B cell (primary cell): ENCODE measurements around the gene SPDYE1. TPM values are rescaled to one million over a fixed set of nuclear protein-coding genes. Genes with fewer than 3 reads are reported as not detected.
A peak's percentile ranks its signal among the peaks of the same experiment; 100 is the strongest.

ENCODE experiments used
- ATAC-seq: fragments of 200-7000 bp; cut with Tn5 transposase; one replicate; pipeline ENCODE4 v1.10.0; 2021; ENCODE audit warnings: low read depth, mild to moderate bottlenecking, moderate number of reproducible peaks, moderate library complexity
- CTCF ChIA-PET: fragments of 350-600 bp; sonication (Branson Sonifier 250); formaldehyde crosslinking; loops from one replicate; lab custom pipeline; 2021; ENCODE audit warnings: antibody characterized with exemption, inconsistent platforms; lab: Charles Lee
- POLR2A ChIA-PET: fragments of 350-600 bp; sonication (Branson Sonifier 250); formaldehyde crosslinking; loops from one replicate; lab custom pipeline; 2021; ENCODE audit warnings: antibody characterized with exemption; lab: Charles Lee
- DNase-seq: peaks from one replicate; pipeline ENCODE4 v3.0.0; 2013
- H2AFZ ChIP-seq: 2 replicates; pipeline ENCODE4 v1.6.1; 2012; ENCODE audit warnings: mild to moderate bottlenecking, low read depth, low read length; ENCODE audit not compliant: insufficient read depth, poor library complexity, severe bottlenecking
- H3K27ac ChIP-seq, 2 donors: 1 replicate in 1 of 2; 2 replicates in 1 of 2; pipeline ENCODE4 v1.5.1; 2012 to 2013; ENCODE audit warnings: low read length in 2 of 2, mild to moderate bottlenecking in 2 of 2, moderate library complexity in 1 of 2
- H3K27me3 ChIP-seq, 4 experiments: fragments of 200-600 bp in 1 of 4; sonication (generic) in 1 of 4; replicated peaks in 1 of 4; 1 replicate in 2 of 4; 2 replicates in 2 of 4; pipeline versions ENCODE4 v1.6.1 to v1.7.0; 2013 to 2016; ENCODE audit warnings: low read length in 3 of 4, mild to moderate bottlenecking in 2 of 4, mixed read lengths in 1 of 4, moderate library complexity in 1 of 4; ENCODE audit not compliant: insufficient read depth in 4 of 4, control insufficient read depth in 3 of 4; ENCODE audit errors: control extremely low read depth in 1 of 4
- H3K36me3 ChIP-seq, 2 experiments: replicated peaks in 1 of 2; 1 replicate in 1 of 2; 2 replicates in 1 of 2; pipeline versions ENCODE4 v1.6.1 to v1.7.1; 2013; ENCODE audit warnings: low read length in 1 of 2; ENCODE audit not compliant: insufficient read depth in 2 of 2, control insufficient read depth in 1 of 2; ENCODE audit errors: control extremely low read depth in 1 of 2, extremely low read depth in 1 of 2
- H3K4me1 ChIP-seq, 2 donors: fragments of 200-600 bp in 1 of 2; sonication (generic) in 1 of 2; 1 replicate in 1 of 2; 2 replicates in 1 of 2; pipeline versions ENCODE4 v1.5.1 to v1.6.1; 2013 to 2017; ENCODE audit warnings: low read length in 2 of 2; ENCODE audit not compliant: control insufficient read depth in 2 of 2, insufficient read depth in 2 of 2
- H3K4me2 ChIP-seq: replicated peaks from 2 replicates; pipeline ENCODE3; 2012; ENCODE audit warnings: mild to moderate bottlenecking, low read depth, low read length; ENCODE audit not compliant: poor library complexity, severe bottlenecking
- H3K4me3 ChIP-seq, 5 experiments: fragments of 200-600 bp in 1 of 5; sonication (generic) in 1 of 5; 1 replicate in 3 of 5; 2 replicates in 2 of 5; pipeline versions ENCODE4 v1.5.1 to v1.7.0; 2011 to 2016; ENCODE audit warnings: low read length in 4 of 5, mild to moderate bottlenecking in 4 of 5, low read depth in 2 of 5, control low read depth in 1 of 5, moderate library complexity in 1 of 5; ENCODE audit not compliant: insufficient read depth in 1 of 5; ENCODE audit errors: control extremely low read depth in 1 of 5, extremely low read depth in 1 of 5
- H3K79me2 ChIP-seq: fragments of 200-600 bp; sonication (generic); one replicate; pipeline ENCODE4 v1.6.0; 2016; ENCODE audit warnings: low read length; ENCODE audit not compliant: control insufficient read depth, insufficient read depth
- H3K9ac ChIP-seq: fragments of 200-600 bp; sonication (generic); 2 replicates; pipeline ENCODE4 v1.6.1; 2017; ENCODE audit warnings: mild to moderate bottlenecking, low read length, moderate library complexity
- H3K9me3 ChIP-seq, 3 donors: one replicate each; pipeline versions ENCODE4 v1.6.1 to v1.7.1; 2013; ENCODE audit warnings: low read length in 2 of 3; ENCODE audit not compliant: control insufficient read depth in 2 of 3, insufficient read depth in 1 of 3; ENCODE audit errors: control extremely low read depth in 1 of 3
- H4K20me1 ChIP-seq: 2 replicates; pipeline ENCODE4 v1.6.0; 2012; ENCODE audit warnings: mild to moderate bottlenecking, low read length; ENCODE audit not compliant: insufficient read depth, control insufficient read depth, poor library complexity, severe bottlenecking
- H3K27ac Mint-ChIP-seq: one replicate; pipeline ENCODE4 v1.8.0; 2021; ENCODE audit warnings: mixed read lengths
- H3K27me3 Mint-ChIP-seq: one replicate; pipeline ENCODE4 v1.8.0; 2021; ENCODE audit warnings: mixed read lengths
- H3K4me1 Mint-ChIP-seq: one replicate; pipeline ENCODE4 v1.8.0; 2021; ENCODE audit warnings: mixed read lengths
- H3K4me3 Mint-ChIP-seq: one replicate; pipeline ENCODE4 v1.8.0; 2021; ENCODE audit warnings: mixed read lengths
- H3K9me3 Mint-ChIP-seq: one replicate; pipeline ENCODE4 v1.8.0; 2022; ENCODE audit warnings: mixed read lengths; ENCODE audit not compliant: insufficient read depth
- CTCF ChIP-seq: fragments of 200-600 bp; IDR thresholded peaks from one replicate; pipeline ENCODE4 v1.8.0; 2022; ENCODE audit warnings: antibody characterized with exemption, mild to moderate bottlenecking
- EZH2 ChIP-seq: IDR thresholded peaks from 2 replicates; pipeline ENCODE4 v1.6.1; 2012; ENCODE audit warnings: borderline replicate concordance, low read depth, mild to moderate bottlenecking, moderate library complexity, low read length; ENCODE audit not compliant: insufficient read depth, poor library complexity, severe bottlenecking
- WGBS: methylation state at CpG from one replicate; pipeline ENCODE4 v1.1.5; 2013; ENCODE audit warnings: missing lambda C conversion rate; ENCODE audit not compliant: insufficient coverage; 5-methylcytosine and 5-hydroxymethylcytosine counted together
- intact Hi-C: fragments of 100-400 bp; cut with micrococcal nuclease; formaldehyde crosslinking; loops from one replicate; pipeline ENCODE4 v1.10.0; 2022
- polyA plus RNA-seq: library from polyadenylated mRNA; depleted of rRNA; stranded (reverse); fragments of >200 nt; gene quantifications from 2 replicates; pipeline ENCODE4 v1.2.3, GENCODE V29; 2012
- total RNA-seq, 2 donors: library from RNA; stranded (reverse); fragments of 120-200 nt in 1 of 2; gene quantifications; 1 replicate in 1 of 2; 2 replicates in 1 of 2; pipeline versions ENCODE4 v1.2.3 to v1.2.4, GENCODE V29; 2013 to 2022

SPDYE1 gene
- total and polyA plus RNA-seq, 2 donors (not counting 1 experiment from before 2014, with no cell fraction given) = 0.10 TPM; not detected in 1

- no peak overlapping the region for H3K9ac ChIP-seq
- ATAC-seq (no peak), DNase-seq (no peak)
- peak overlapping the region in 1 of 2 donors; percentile 38 for H3K27ac ChIP-seq
- intact Hi-C loops = no loop called here
- peaks cover 75 to 83% of the 10 kb centered on the region in 2 donors for H3K4me1 ChIP-seq
- ChIA-PET POLR2A (interaction anchor here (0.7 kb wide), 1 partner anchor 14 kb away, joined by 6 read pairs; no protein-coding TSS in a partner anchor), CTCF (interaction anchor here (0.7 to 1.9 kb wide), 3 partner anchors 12 to 33 kb away, joined by 3 to 5 read pairs (median 3); no protein-coding TSS in a partner anchor)
- H3K9me3 Mint-ChIP-seq = no peaks in the 10 kb centered on the region
- peaks cover 79% of the 10 kb centered on the region for H3K4me1 Mint-ChIP-seq
- H2AFZ ChIP-seq = no peak overlapping the region
- peaks cover 0 to 88% of the 10 kb centered on the region in 2 experiments for H3K36me3 ChIP-seq
- WGBS = 87% methylated on average over 9 of the region's 12 CpGs
- no peaks in the 10 kb centered on the region for H3K9me3 ChIP-seq
- H3K27me3 Mint-ChIP-seq = no peaks in the 10 kb centered on the region
- H3K79me2 ChIP-seq = peaks cover 96% of the 10 kb centered on the region
- H3K4me2 ChIP-seq = no peak overlapping the region
- TF ChIP-seq CTCF (no peak), EZH2 (no peak)
- H3K27ac Mint-ChIP-seq = peak overlapping the region; percentile 72
- H3K27me3 ChIP-seq = no peaks in the 10 kb centered on the region
- peaks cover 59% of the 10 kb centered on the region for H4K20me1 ChIP-seq
- H3K4me3 Mint-ChIP-seq = no peak overlapping the region
- H3K4me3 ChIP-seq = no peak overlapping the region
Measured at GRCh38 chr7:44052771-44053365, 55.2 kb downstream of the SPDYE1 start.

GRCh38 chr7:44056681-44057080, 59.0 kb downstream of the SPDYE1 start:
- Mint-ChIP-seq H3K4me3 (no peak overlapping the region), H3K4me1 (peaks cover 82% of the 10 kb centered on the region), H3K27me3 (no peaks in the 10 kb centered on the region), H3K9me3 (no peaks in the 10 kb centered on the region), H3K27ac (peak overlapping the region; percentile 100)
- H3K27ac ChIP-seq = peak overlapping the region in 1 of 2 donors; percentile 93
- CTCF ChIA-PET = interaction anchor here (3.0 kb wide), 1 partner anchor 10 kb away, joined by 17 read pairs; no protein-coding TSS in a partner anchor
- no peak overlapping the region for H3K4me3 ChIP-seq
- ATAC-seq (no peak), DNase-seq (no peak)
- H3K9ac ChIP-seq = no peak overlapping the region
- TF ChIP-seq CTCF (no peak), EZH2 (no peak)
- no peaks in the 10 kb centered on the region for H3K27me3 ChIP-seq
- peaks cover 0 to 89% of the 10 kb centered on the region in 2 experiments for H3K36me3 ChIP-seq
- POLR2A ChIA-PET = no interaction called here
- no peak overlapping the region for H2AFZ ChIP-seq
- H4K20me1 ChIP-seq = peaks cover 22% of the 10 kb centered on the region
- H3K79me2 ChIP-seq = peaks cover 82% of the 10 kb centered on the region
- H3K9me3 ChIP-seq = peaks cover 0 to 4% (median 0%) of the 10 kb centered on the region in 3 donors
- peaks cover 75 to 83% of the 10 kb centered on the region in 2 donors for H3K4me1 ChIP-seq
- WGBS = 92% methylated on average over 7 of the region's 7 CpGs
- intact Hi-C loops = no loop called here
- peak overlapping the region; percentile 64 for H3K4me2 ChIP-seq
